HG03378 (cell line): ENCODE measurements around the gene TSLP.

Experiments
- ATAC-seq: cut with Tn5 transposase; IDR thresholded peaks from one replicate; pipeline ENCODE4 v1.9.1; 2021; ENCODE audit warnings: mild to moderate bottlenecking, moderate library complexity; ENCODE audit not compliant: unreplicated experiment

TSLP gene

DNA sequence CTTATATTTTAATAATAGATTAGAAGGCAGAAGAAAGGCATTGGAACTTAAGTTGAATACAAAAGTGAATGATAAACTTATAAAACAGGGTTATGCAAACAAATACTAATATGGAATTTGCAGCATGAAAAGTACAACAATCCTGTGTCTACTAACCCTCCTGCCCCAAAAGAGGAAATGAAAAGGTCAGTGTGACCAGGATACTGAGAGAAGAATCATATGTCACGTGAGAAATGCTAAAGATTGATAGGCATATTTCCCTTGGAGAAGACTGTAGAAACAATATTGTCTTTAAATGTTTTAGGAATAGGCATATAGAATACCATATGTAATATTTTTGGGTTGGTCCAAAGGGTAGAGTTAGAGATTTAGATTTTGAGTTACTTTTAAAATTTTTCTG lies 24.5 kb downstream of the TSLP start:
- ATAC-seq: no peak

DNA sequence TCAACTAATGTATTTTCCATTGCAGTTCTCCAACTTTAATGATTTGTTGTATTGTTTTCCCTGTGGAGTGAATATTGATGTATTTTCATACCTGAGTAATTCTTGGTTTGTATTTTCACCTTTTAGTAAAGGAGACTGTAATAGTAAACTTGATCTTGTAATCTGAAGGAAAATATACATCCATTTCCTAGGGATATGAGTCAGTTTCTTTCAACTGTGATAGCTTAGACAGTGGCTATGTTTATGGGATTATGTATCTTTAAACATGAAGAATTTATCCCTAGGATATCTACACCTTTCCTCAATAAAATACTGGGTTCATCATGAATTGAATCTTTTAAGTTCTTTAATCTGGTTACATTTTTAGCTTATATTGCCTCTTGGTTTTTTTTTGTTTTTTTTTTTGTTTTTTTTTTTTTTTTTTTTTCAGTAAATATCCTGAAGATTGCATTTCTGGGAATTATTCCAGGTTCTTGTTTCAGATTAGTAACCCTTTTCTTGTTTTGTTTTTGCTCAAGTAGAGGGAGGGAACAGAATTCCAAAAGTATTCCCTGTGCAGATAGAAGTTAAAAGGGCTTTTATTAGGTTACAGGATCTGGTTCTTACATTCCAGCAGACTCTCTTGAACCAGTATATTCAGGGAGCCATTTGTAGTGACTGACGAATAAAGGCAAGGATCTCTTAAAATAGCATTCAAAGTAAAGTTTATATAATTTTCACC lies 27.7 kb downstream of the TSLP start:
- ATAC-seq: no peak

DNA sequence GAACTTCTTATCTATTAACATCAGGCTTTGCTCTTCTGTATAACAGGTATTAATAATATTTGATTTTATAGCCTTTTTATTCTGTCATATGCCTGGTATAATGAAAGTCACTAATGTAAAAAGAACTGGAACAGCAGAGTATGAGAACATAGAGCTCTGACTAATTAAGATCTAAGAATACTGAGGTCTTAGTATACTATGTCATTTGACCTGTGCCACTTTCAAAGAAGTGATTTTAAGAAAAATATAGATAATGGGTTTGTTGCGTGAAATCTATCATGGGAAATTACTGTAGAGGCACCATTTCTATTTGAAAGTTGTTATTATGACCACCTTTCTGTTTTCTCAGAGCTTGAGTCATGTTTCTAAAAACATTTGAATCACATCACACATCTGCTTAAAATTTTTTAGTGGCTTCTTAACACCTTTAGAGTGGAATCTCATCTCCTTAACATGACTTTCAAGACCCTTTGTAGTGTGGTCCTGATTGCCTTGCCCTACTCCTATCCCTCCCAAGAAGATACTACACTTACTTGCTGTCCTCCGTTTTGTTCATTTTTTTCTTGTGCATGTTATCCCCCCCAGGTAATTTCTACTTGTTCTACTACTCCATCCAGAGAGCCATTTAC lies 34.9 kb downstream of the TSLP start:
- ATAC-seq: no peak

DNA sequence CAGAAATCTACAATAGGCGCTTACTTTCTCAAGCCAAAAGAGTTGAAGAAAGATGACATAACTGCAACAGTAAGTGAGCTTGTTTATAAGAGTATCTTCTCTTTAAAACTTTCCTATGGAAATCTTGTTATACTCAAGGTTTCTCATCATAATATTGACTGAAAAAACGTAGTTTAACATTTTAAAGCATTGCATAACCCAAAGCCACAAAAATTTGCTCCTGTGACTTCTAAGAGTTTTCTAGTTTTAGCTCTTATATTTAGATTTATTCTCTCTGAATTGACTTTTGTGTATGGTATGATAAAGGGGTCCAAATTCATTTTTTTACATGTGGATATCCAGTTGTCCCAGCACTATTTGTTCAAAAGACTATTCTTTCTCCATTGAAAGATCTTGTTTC lies 35.9 kb downstream of the TSLP start:
- no peak for ATAC-seq

DNA sequence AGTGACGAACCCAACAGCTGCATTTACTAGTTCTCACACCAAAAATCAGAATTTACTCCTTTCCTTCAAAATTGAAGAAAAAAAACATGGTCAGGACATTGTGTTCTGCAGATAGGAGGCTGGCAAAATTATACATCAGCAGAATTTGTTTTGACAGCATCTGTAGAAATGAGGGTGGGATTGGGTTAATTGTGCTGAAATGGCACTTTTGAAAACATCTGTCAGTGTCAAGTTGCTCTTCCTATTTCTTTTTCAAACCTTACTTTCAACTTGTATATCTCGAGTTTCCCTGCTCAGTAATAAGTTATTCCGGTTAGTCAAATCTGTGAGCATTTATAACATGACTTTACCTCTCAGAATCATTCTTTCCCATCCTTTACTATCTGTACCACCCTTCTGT lies 40.4 kb downstream of the TSLP start:
- ATAC-seq: no peak

- ATAC-seq: no peak
Observed at GRCh38 chr5:111113678-111114077, 42.2 kb downstream of the TSLP start.

DNA sequence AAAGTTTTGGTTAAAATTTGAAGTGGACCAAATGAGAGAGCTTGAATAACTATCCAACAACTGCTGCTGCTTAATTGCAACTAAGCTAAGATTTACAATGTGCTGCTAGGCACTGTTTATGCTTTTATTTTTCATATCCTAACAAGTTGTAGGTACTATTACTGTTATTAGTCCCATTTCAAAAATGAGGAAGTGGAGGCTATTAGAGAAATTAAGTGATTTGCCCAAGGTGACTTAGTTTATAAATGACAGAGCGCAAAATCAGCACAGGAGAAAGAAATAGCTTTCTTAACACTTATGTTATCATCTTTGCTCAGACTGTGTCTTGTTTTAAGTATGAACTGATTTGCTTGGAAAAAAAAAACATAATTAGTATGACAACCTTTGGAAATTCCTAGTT lies 43.7 kb downstream of the TSLP start:
- ATAC-seq: no peak

DNA sequence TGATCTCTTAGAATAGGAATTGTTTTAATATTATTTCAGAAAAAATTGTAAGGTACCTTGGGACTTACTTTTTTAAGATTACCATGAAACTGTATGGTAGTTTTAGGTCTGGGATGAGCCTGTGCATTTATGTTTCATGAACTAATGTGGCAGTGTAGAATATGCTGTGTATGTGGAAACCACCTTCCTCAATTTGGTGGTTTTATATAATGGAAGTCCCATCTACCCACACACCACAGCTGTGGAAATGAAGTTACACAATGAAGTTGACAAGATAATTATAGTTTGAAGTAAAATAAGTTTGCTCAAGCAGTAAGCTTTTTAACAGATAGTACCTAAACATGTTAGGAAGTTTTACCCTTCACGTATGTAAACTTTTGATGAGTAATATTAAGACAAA lies 45.0 kb downstream of the TSLP start:
- ATAC-seq: peak; percentile 46

GRCh38 chr5:111117136-111117535 lies 45.6 kb downstream of the TSLP start:
- no peak for ATAC-seq

- ATAC-seq: no peak
Observed at GRCh38 chr5:111119221-111119620, 47.7 kb downstream of the TSLP start.

- no peak for ATAC-seq
Observed at GRCh38 chr5:111119856-111120255, 48.3 kb downstream of the TSLP start.

DNA sequence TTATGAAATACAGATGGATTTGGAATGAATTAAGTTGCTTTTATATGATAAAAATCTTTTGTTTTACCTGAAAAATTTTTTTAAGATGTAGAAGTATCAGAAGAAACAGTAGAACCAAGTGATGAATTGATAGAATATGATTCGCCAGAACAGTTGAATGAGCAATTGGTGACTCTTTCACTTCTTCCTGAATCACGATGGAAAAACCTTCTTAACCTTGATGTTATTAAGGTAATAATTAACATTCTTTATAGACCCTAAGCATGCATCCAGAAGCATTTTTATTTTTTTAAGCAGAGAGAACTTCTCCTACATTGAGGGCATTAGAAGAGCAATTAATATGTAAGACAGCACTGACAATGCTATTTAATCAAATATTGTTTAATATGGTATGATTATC lies 49.4 kb downstream of the TSLP start:
- ATAC-seq: no peak

DNA sequence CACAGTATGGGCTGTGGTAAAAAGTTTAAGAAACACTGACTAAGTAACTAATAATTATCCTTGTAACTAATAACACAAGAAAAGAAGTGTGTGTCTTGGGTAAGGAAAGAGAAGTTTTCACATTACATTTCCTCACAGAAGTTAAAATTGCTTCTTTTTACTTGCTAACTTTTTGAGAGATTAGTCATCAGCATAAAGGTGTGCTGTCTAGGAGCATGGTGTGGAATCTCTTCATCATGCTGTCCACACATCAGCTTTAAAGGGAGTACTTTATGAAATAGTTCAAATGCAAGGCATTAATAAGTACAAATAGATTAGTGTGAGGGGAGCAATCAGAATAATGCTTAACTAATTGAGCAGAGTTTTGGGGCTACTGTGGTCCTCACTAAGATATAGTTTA lies 50.4 kb downstream of the TSLP start:
- no peak for ATAC-seq

DNA sequence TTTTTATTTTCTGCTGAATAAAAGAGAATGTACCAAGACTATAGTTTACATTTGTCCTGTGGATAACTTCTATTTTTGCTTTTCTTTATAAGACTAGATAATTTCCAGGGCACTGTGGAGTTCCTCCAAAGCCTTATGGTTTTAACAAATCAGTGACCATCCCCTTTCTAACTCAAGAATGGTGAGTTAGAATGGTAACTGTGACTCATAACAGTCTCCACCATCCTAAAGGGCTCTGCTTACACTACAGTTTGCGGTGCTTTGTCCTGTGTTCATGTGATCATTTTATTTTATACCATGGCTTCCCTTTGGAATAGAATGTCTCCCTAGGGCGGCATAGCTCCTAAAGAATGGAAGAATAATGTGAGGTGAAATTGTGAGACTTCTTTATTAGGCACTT lies 50.9 kb downstream of the TSLP start:
- no peak for ATAC-seq

GRCh38 chr5:111124793-111125192 lies 53.3 kb downstream of the TSLP start:
- ATAC-seq: no peak

GRCh38 chr5:111126896-111127295 lies 55.4 kb downstream of the TSLP start:
- ATAC-seq: no peak
